ENCODE results near the gene SLC9A9. TPM values are rescaled to one million over a fixed set of nuclear protein-coding genes. Genes with fewer than 3 reads are reported as not detected.

Gene SLC9A9
- polyA plus RNA-seq, 1 experiment = 2.4 TPM

DNA sequence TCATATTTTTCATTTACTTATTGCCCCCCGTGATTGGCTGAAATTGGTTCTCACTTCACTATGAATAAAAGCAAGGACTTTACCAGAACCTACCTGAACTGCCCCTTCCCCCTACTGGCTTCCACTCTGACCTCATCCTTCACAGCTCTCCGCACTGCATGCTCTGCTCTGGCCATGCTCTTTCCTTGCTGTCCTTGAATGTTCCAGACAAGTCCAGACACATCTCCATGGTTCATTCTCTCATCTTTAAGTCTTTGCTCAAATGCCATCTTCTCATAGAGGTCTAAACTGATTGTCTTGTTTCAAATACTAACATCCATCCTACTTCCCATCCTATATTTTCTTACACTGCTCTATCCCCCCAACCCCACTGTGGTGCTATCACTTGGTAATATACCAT, 599.3 kb downstream of the SLC9A9 start:
- CTCF ChIA-PET = no interaction called here
- TF ChIP-seq, protein P1, sequence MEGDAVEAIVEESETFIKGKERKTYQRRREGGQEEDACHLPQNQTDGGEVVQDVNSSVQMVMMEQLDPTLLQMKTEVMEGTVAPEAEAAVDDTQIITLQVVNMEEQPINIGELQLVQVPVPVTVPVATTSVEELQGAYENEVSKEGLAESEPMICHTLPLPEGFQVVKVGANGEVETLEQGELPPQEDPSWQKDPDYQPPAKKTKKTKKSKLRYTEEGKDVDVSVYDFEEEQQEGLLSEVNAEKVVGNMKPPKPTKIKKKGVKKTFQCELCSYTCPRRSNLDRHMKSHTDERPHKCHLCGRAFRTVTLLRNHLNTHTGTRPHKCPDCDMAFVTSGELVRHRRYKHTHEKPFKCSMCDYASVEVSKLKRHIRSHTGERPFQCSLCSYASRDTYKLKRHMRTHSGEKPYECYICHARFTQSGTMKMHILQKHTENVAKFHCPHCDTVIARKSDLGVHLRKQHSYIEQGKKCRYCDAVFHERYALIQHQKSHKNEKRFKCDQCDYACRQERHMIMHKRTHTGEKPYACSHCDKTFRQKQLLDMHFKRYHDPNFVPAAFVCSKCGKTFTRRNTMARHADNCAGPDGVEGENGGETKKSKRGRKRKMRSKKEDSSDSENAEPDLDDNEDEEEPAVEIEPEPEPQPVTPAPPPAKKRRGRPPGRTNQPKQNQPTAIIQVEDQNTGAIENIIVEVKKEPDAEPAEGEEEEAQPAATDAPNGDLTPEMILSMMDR (IDR thresholded peaks at IDR 0.05; ENCODE audit: insufficient read depth, low read depth, low read length) = no peak
- Histone ChIP-seq H3K4me3 (ENCODE audit: low read depth, low read length) (no peak overlapping the region), H3K36me3 (ENCODE audit: control insufficient read depth, insufficient read depth, low read length) (no peaks in the 10 kb centered on the region), H3K27me3 (ENCODE audit: control insufficient read depth, insufficient read depth, low read length) (no peaks in the 10 kb centered on the region)
- DNase-seq (ENCODE audit: low read depth) = no peak
- POLR2A ChIA-PET = no interaction called here

GRCh38 chr3:143247073-143247472, 601.2 kb downstream of the SLC9A9 start:
- Histone ChIP-seq H3K36me3 (ENCODE audit: control insufficient read depth, insufficient read depth, low read length) (no peaks in the 10 kb centered on the region), H3K27me3 (ENCODE audit: control insufficient read depth, insufficient read depth, low read length) (no peaks in the 10 kb centered on the region), H3K4me3 (ENCODE audit: low read depth, low read length) (no peak overlapping the region)
- CTCF ChIA-PET = interaction anchor here (0.6 kb wide), 1 partner anchor 58 kb away, joined by 3 read pairs; no protein-coding TSS in a partner anchor
- DNase-seq (ENCODE audit: low read depth) = no peak
- TF ChIP-seq, protein P1 (IDR thresholded peaks at IDR 0.05; ENCODE audit: insufficient read depth, low read depth, low read length) = no peak
- POLR2A ChIA-PET = no interaction called here

DNA sequence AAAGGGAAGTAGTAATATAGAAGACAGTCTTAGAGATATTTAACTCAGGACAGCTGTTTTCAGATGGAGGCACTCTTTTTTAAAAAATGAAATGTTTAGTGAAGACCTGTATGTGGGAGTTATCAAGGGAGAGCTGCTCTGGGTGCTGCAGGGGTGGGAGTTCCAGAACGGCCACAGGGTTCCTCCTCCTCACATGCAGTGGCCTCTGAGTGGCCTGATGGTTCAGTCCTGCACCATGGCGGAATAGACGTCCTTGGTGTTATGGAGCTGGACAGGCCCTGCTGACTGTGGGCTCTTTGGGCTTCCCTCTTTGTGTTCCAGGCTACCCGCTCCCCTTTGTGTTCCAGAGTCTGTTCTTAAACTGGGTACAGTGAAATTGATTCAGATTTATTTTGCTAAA, 602.6 kb downstream of the SLC9A9 start:
- Histone ChIP-seq H3K36me3 (ENCODE audit: control insufficient read depth, insufficient read depth, low read length) (no peaks in the 10 kb centered on the region), H3K4me3 (ENCODE audit: low read depth, low read length) (no peak overlapping the region), H3K27me3 (ENCODE audit: control insufficient read depth, insufficient read depth, low read length) (no peaks in the 10 kb centered on the region)
- TF ChIP-seq, protein P1 (IDR thresholded peaks at IDR 0.05; ENCODE audit: insufficient read depth, low read depth, low read length) = no peak
- POLR2A ChIA-PET = no interaction called here
- CTCF ChIA-PET = interaction anchor here (1.1 kb wide), 1 partner anchor 9 kb away, joined by 3 read pairs; no protein-coding TSS in a partner anchor
- DNase-seq (ENCODE audit: low read depth) = no peak

GRCh38 chr3:143244516-143245063, 603.7 kb downstream of the SLC9A9 start:
- TF ChIP-seq, protein P1 (IDR thresholded peaks at IDR 0.05; ENCODE audit: insufficient read depth, low read depth, low read length) = no peak
- H3K36me3 ChIP-seq (ENCODE audit: control insufficient read depth, insufficient read depth, low read length) = no peaks in the 10 kb centered on the region
- ChIA-PET POLR2A (no interaction called here), CTCF (interaction anchor here (0.7 kb wide), 1 partner anchor 40 kb away, joined by 3 read pairs; no protein-coding TSS in a partner anchor)
- DNase-seq (ENCODE audit: low read depth) = no peak
- no peak overlapping the region for H3K4me3 ChIP-seq (ENCODE audit: low read depth, low read length)
- no peaks in the 10 kb centered on the region for H3K27me3 ChIP-seq (ENCODE audit: control insufficient read depth, insufficient read depth, low read length)

GRCh38 chr3:143243686-143244085, 604.6 kb downstream of the SLC9A9 start:
- TF ChIP-seq, protein P1 (IDR thresholded peaks at IDR 0.05; ENCODE audit: insufficient read depth, low read depth, low read length) = no peak
- Histone ChIP-seq H3K27me3 (ENCODE audit: control insufficient read depth, insufficient read depth, low read length) (no peaks in the 10 kb centered on the region), H3K36me3 (ENCODE audit: control insufficient read depth, insufficient read depth, low read length) (no peaks in the 10 kb centered on the region), H3K4me3 (ENCODE audit: low read depth, low read length) (no peak overlapping the region)
- no peak for DNase-seq (ENCODE audit: low read depth)
- POLR2A ChIA-PET = no interaction called here
- CTCF ChIA-PET = interaction anchor here (1.5 kb wide), 1 partner anchor 12 kb away, joined by 3 read pairs; no protein-coding TSS in a partner anchor
